A673 (cell line): ENCODE measurements around the gene LAMP2.

Experiments used
- EZH2 ChIP-seq: fragments of 200-600 bp; sonication (generic); IDR thresholded peaks from 2 replicates; pipeline ENCODE4 v1.6.1; 2017; ENCODE audit warnings: borderline replicate concordance, low read depth, mild to moderate bottlenecking, mixed read lengths, antibody characterized with exemption, low read length; ENCODE audit not compliant: poor library complexity, severe bottlenecking
- TF ChIP-seq, protein P1 (sequence below): fragments of 300-800, 200-600 bp; sonication (generic); conservative IDR thresholded peaks from 2 replicates; pipeline ENCODE4 v1.5.1; 2017; ENCODE audit warnings: low read depth, mild to moderate bottlenecking, antibody characterized with exemption, low read length, moderate library complexity, mixed read lengths

DNA sequence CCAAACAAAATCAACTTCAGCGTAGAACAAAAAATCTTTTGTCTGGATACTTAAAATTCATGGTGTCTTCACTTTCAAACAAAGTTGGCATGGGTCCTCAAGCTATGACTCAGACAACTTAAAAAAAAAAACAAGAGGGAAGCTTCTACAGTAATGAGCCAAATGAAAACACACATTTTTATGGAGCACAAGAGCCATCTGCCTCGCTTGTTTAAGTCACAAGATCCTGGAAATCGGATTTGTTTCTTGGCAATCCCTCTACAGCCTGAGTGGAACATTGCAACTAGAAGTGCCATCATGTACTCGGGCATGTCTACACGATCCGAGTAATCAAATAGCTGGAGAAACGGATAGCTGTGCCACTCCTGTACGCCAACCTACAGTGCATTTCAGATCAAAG lies 22.6 kb downstream of the LAMP2 start:
- TF ChIP-seq, protein P1, sequence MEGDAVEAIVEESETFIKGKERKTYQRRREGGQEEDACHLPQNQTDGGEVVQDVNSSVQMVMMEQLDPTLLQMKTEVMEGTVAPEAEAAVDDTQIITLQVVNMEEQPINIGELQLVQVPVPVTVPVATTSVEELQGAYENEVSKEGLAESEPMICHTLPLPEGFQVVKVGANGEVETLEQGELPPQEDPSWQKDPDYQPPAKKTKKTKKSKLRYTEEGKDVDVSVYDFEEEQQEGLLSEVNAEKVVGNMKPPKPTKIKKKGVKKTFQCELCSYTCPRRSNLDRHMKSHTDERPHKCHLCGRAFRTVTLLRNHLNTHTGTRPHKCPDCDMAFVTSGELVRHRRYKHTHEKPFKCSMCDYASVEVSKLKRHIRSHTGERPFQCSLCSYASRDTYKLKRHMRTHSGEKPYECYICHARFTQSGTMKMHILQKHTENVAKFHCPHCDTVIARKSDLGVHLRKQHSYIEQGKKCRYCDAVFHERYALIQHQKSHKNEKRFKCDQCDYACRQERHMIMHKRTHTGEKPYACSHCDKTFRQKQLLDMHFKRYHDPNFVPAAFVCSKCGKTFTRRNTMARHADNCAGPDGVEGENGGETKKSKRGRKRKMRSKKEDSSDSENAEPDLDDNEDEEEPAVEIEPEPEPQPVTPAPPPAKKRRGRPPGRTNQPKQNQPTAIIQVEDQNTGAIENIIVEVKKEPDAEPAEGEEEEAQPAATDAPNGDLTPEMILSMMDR: 0 out of 2 replicates have a peak, but pooled peaks have one; percentile 15
- TF ChIP-seq EZH2: no peak
